WERI-Rb-1 (cell line): Measurements from ENCODE around the gene ABAT.

ENCODE experiments used
- DNase-seq: peaks from one replicate; pipeline ENCODE4 v3.0.0-alpha.2; 2020
- H3K27ac ChIP-seq: fragments of 250-450 bp; sonication (Bioruptor Pico); 2 replicates; pipeline ENCODE4 v1.5.1; 2020; ENCODE audit warnings: mild to moderate bottlenecking, moderate library complexity
- H3K27me3 ChIP-seq: fragments of 250-450 bp; sonication (Bioruptor Pico); 2 replicates; pipeline ENCODE4 v1.5.1; 2021; ENCODE audit warnings: mild to moderate bottlenecking, low read depth, moderate library complexity; ENCODE audit not compliant: insufficient read depth, severe bottlenecking
- H3K36me3 ChIP-seq: fragments of 250-450 bp; sonication (Bioruptor Pico); 2 replicates; pipeline ENCODE4 v1.5.1; 2020; ENCODE audit warnings: mild to moderate bottlenecking, moderate library complexity
- H3K4me3 ChIP-seq: 2 replicates; pipeline ENCODE4 v1.5.1; 2011; ENCODE audit warnings: low read depth, mild to moderate bottlenecking, control low read depth, low read length
- H3K9me3 ChIP-seq: fragments of 250-450 bp; sonication (Bioruptor Pico); 2 replicates; pipeline ENCODE4 v1.5.1; 2021; ENCODE audit warnings: mild to moderate bottlenecking, moderate library complexity; ENCODE audit not compliant: severe bottlenecking
- CTCF ChIP-seq: IDR thresholded peaks from 2 replicates; pipeline ENCODE4 v1.5.1; 2011; ENCODE audit warnings: low read depth, mild to moderate bottlenecking, control low read depth, inconsistent platforms, low read length

ABAT gene

GRCh38 chr16:8808009-8808408, 133.6 kb downstream of the ABAT start:
- peaks cover 70% of the 10 kb centered on the region for H3K36me3 ChIP-seq
- no peaks in the 10 kb centered on the region for H3K27me3 ChIP-seq
- H3K4me3 ChIP-seq: no peak overlapping the region
- no peak overlapping the region for H3K27ac ChIP-seq
- H3K9me3 ChIP-seq: no peaks in the 10 kb centered on the region
- DNase-seq: no peak
- no peak for TF ChIP-seq CTCF

- no peak for TF ChIP-seq CTCF
- Histone ChIP-seq H3K4me3 (no peak overlapping the region), H3K9me3 (no peaks in the 10 kb centered on the region), H3K27me3 (no peaks in the 10 kb centered on the region), H3K36me3 (peaks cover 73% of the 10 kb centered on the region), H3K27ac (no peak overlapping the region)
- no peak for DNase-seq
Measured at GRCh38 chr16:8808613-8809353, 134.4 kb downstream of the ABAT start.

GRCh38 chr16:8812162-8812843, 137.9 kb downstream of the ABAT start:
- Histone ChIP-seq H3K27me3 (no peaks in the 10 kb centered on the region), H3K36me3 (peaks cover 74% of the 10 kb centered on the region), H3K4me3 (no peak overlapping the region), H3K27ac (no peak overlapping the region), H3K9me3 (no peaks in the 10 kb centered on the region)
- no peak for DNase-seq
- TF ChIP-seq CTCF: no peak

- Histone ChIP-seq H3K4me3 (no peak overlapping the region), H3K36me3 (peaks cover 56% of the 10 kb centered on the region), H3K9me3 (no peaks in the 10 kb centered on the region), H3K27me3 (no peaks in the 10 kb centered on the region), H3K27ac (no peak overlapping the region)
- no peak for DNase-seq
- no peak for TF ChIP-seq CTCF
Measured at GRCh38 chr16:8814095-8814806, 139.8 kb downstream of the ABAT start.

GRCh38 chr16:8816967-8817655, 142.7 kb downstream of the ABAT start:
- no peak overlapping the region for H3K4me3 ChIP-seq
- no peak for TF ChIP-seq CTCF
- H3K27ac ChIP-seq: no peak overlapping the region
- DNase-seq: no peak
- peaks cover 45% of the 10 kb centered on the region for H3K36me3 ChIP-seq
- H3K27me3 ChIP-seq: no peaks in the 10 kb centered on the region
- no peaks in the 10 kb centered on the region for H3K9me3 ChIP-seq
